ENCODE results near the gene CYP2D6.

Gene CYP2D6

GRCh38 chr22:42162728-42163489 is 32.3 kb upstream of the CYP2D6 start:
- no peak overlapping the region for H3K4me2 ChIP-seq (ENCODE audit: insufficient read depth, low read length)
- no peak overlapping the region for H3K9ac ChIP-seq (ENCODE audit: low read depth, low read length)
- TF ChIP-seq CTCF (IDR thresholded peaks at IDR 0.05; ENCODE audit: borderline replicate concordance, extremely low read depth, low read length, poor library complexity, severe bottlenecking) (no peak), EZH2 (IDR thresholded peaks at IDR 0.05; ENCODE audit: borderline replicate concordance, low read depth, low read length, severe bottlenecking) (no peak)
- H4K20me1 ChIP-seq (ENCODE audit: insufficient read depth, low read length): peaks cover 35% of the 10 kb centered on the region
- H3K9me3 ChIP-seq (ENCODE audit: insufficient read depth, low read length, severe bottlenecking): no peaks in the 10 kb centered on the region
- no peak overlapping the region for H3K27ac ChIP-seq (ENCODE audit: low read length)
- peaks cover 14% of the 10 kb centered on the region for H3K79me2 ChIP-seq (ENCODE audit: insufficient read depth, low read length)
- no peaks in the 10 kb centered on the region for H3K27me3 ChIP-seq (ENCODE audit: insufficient read depth, low read length, poor library complexity)
- no peaks in the 10 kb centered on the region for H3K4me1 ChIP-seq (ENCODE audit: insufficient read depth, low read length)
- H3K36me3 ChIP-seq (ENCODE audit: insufficient read depth, low read length): peaks cover 79% of the 10 kb centered on the region
- ATAC-seq (ENCODE audit: insufficient read depth, low read depth) (no peak), DNase-seq (no peak)
- no peak overlapping the region for H3K4me3 ChIP-seq (ENCODE audit: low read depth in 1 of 2, low read length in 2 of 2)
- no peak overlapping the region for H2AFZ ChIP-seq (ENCODE audit: low read depth, low read length)

DNA sequence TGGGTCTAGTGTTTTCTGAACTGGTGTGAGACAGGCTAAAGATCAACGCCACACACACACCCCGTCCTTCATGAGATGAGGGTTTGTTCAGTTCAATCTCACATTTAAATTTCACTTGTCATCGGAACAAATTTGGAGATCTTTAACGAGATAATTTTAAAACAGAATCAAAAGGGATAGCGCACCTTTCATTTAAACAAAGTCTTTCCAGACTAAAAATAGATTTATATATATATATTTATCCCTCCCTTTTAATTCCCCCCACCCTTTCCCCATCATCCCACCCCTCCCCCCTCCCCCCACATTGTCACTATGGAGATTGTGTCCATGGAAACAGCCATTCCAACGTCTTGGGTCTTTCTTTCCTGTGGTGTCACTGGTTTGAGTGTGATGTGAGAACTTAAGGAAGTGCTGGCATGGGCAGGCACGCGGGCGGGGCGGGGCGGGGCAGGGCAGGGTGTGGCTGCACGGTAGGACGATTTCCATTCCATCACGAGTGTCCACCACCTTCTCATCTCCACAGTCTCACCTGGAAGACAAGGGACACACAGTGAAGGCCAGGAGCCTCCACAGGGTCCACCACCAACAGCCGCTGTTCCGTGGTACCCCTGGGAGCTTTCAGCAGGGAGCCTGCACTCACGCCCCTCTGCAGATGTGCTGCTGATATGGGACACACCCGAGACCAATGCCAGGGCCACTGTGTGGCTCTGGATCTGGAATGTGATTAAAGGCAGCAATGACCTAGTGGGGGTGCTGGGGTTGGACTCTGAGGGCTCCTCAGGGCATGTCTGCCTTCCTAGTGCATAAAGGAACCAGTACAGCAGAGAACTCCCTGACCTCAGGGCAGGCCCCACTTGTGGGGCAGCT is 30.5 kb upstream of the CYP2D6 start:
- TF ChIP-seq CTCF (IDR thresholded peaks at IDR 0.05; ENCODE audit: borderline replicate concordance, extremely low read depth, low read length, poor library complexity, severe bottlenecking): no peak
- TF ChIP-seq EZH2 (IDR thresholded peaks at IDR 0.05; ENCODE audit: borderline replicate concordance, low read depth, low read length, severe bottlenecking): no peak
- no peak overlapping the region for H3K4me2 ChIP-seq (ENCODE audit: insufficient read depth, low read length)
- H3K4me1 ChIP-seq (ENCODE audit: insufficient read depth, low read length): no peaks in the 10 kb centered on the region
- peaks cover 76% of the 10 kb centered on the region for H3K36me3 ChIP-seq (ENCODE audit: insufficient read depth, low read length)
- no peak overlapping the region for H3K4me3 ChIP-seq (ENCODE audit: low read depth in 1 of 2, low read length in 2 of 2)
- DNase-seq: no peak
- H2AFZ ChIP-seq (ENCODE audit: low read depth, low read length): no peak overlapping the region
- H3K9me3 ChIP-seq (ENCODE audit: insufficient read depth, low read length, severe bottlenecking): no peaks in the 10 kb centered on the region
- peaks cover 12% of the 10 kb centered on the region for H3K79me2 ChIP-seq (ENCODE audit: insufficient read depth, low read length)
- peaks cover 36% of the 10 kb centered on the region for H4K20me1 ChIP-seq (ENCODE audit: insufficient read depth, low read length)
- H3K9ac ChIP-seq (ENCODE audit: low read depth, low read length): no peak overlapping the region
- no peak overlapping the region for H3K27ac ChIP-seq (ENCODE audit: low read length)
- ATAC-seq (ENCODE audit: insufficient read depth, low read depth): no peak
- no peaks in the 10 kb centered on the region for H3K27me3 ChIP-seq (ENCODE audit: insufficient read depth, low read length, poor library complexity)

DNA sequence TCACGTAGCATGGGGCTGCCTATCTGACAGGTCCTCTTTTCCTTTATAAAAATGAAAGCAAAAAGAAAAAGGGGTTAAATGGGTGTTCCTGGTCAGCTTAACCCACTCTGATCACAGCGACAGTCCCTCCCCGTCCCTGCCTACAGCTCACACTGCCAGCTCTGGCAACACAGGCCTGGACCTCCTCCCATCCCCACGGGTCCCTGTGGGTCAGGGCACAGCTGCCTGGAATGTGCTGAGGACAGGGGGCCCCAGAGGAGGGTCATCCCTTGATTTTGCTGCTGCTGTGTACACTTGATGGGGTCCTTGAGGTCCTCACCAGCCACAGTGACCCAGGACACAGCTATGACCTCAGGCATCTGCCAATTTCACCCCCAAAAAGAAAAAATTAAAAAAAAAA is 29.6 kb upstream of the CYP2D6 start:
- Histone ChIP-seq H3K4me2 (ENCODE audit: insufficient read depth, low read length) (no peak overlapping the region), H3K27ac (ENCODE audit: low read length) (no peak overlapping the region), H3K9me3 (ENCODE audit: insufficient read depth, low read length, severe bottlenecking) (no peaks in the 10 kb centered on the region), H3K27me3 (ENCODE audit: insufficient read depth, low read length, poor library complexity) (no peaks in the 10 kb centered on the region), H3K4me1 (ENCODE audit: insufficient read depth, low read length) (no peaks in the 10 kb centered on the region), H3K9ac (ENCODE audit: low read depth, low read length) (no peak overlapping the region), H4K20me1 (ENCODE audit: insufficient read depth, low read length) (peaks cover 30% of the 10 kb centered on the region), H3K4me3 (ENCODE audit: low read depth in 1 of 2, low read length in 2 of 2) (no peak overlapping the region), H3K79me2 (ENCODE audit: insufficient read depth, low read length) (peaks cover 8% of the 10 kb centered on the region), H3K36me3 (ENCODE audit: insufficient read depth, low read length) (peaks cover 74% of the 10 kb centered on the region), H2AFZ (ENCODE audit: low read depth, low read length) (no peak overlapping the region)
- ATAC-seq (ENCODE audit: insufficient read depth, low read depth) (no peak), DNase-seq (no peak)
- TF ChIP-seq EZH2 (IDR thresholded peaks at IDR 0.05; ENCODE audit: borderline replicate concordance, low read depth, low read length, severe bottlenecking) (no peak), CTCF (IDR thresholded peaks at IDR 0.05; ENCODE audit: borderline replicate concordance, extremely low read depth, low read length, poor library complexity, severe bottlenecking) (no peak)
